CD4-positive, alpha-beta T cell treated with Interferon gamma for 1 hour (primary cell): ENCODE results near the gene MAML3.
"Not testable (repeated sequence)": the region's sequence is repeated elsewhere in the genome, so short reads cannot be mapped to it uniquely, and the experiment has no call there.

ENCODE experiments used
- DNase-seq: peaks from one replicate; pipeline ENCODE4 v3.0.0-alpha.2; 2020

Gene MAML3

GRCh38 chr4:139700568-139700967 is 453.4 kb downstream of the MAML3 start:
- no peak for DNase-seq

DNA sequence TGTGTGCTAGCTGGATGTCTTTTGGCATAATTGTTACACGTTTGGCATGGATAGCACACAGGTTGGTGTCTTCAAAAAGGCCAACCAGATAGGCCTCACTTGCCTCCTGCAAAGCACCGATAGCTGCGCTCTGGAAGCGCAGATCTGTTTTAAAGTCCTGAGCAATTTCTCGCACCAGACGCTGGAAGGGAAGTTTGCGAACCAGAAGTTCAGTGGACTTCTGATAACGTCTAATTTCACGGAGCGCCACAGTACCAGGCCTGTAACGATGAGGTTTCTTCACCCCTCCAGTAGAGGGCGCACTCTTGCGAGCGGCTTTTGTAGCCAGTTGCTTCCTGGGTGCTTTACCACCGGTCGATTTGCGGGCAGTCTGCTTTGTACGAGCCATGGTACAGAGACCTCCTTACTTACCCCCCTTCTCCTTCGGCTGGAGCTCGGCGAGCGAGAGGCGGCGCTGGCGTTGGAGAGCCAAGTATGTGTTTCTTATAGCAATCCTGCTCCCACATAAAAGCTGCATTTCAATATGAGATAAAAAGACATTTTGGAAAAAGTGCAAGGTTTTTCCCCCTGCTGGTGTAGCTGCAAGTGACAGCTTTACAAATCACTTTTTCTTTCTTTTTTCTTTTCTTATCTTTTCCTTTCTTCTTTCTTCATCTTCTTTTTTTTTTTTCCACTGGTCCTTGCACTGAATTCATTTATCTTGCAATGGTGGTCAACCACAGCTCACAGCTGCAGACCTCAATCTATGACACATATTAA is 455.6 kb downstream of the MAML3 start:
- DNase-seq, result not testable (repeated sequence)

DNA sequence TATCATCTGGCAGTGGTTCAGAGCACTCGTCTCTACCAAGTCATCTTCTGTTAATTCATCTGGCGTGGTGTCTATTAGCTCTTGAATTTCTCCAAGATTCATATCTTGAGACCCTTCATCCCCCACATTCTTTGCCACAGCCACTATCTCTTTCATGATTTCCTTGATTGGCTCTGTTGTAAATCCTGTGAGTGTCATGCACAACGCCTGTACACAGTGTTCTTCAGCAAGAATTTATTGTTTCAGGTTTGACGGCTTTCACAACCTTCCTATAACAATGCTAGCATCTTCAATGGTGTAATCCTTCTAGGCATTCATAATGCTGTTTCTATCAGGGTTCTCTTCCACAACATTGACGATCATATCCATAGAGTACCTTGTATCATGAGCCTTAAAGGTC is 457.5 kb downstream of the MAML3 start:
- DNase-seq, result no peak

- DNase-seq, result no peak
These were observed 459.4 kb downstream of the MAML3 start for GRCh38 chr4:139694522-139695107.

DNA sequence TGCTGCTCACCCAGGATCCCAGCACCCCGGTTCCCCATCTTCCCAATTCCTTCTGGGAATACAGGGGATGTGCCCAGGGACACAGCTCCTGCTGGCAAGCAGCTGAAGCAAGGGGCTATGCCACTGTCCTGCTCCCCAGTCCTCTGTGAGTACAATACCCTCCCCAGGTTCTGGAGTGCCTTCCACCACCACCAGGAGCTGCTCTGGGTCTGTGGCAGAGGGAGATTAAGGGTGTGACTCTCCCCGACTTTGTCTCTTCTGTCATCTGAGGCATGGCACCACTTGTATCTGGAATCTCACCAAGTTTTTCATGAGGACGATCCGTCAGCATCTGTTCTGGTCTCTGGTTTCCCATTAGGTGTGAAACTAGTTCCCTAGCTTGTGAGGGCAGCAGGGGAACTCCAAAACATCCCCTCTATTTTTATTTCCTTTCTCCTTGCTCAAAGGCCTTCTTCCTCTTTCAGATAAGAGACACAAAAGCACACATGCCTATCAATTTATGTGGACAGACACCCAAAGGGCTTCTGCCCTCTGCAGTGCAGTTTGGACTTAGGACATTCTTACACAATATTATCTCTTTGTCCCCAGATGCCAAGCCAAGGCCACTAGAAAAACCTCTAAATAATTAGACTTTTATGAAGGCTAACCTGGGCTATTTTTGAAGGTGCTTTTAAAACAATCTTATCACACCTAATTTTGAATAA is 461.5 kb downstream of the MAML3 start:
- no peak for DNase-seq

- no peak for DNase-seq
These were observed 463.6 kb downstream of the MAML3 start for GRCh38 chr4:139690419-139690818.

DNA sequence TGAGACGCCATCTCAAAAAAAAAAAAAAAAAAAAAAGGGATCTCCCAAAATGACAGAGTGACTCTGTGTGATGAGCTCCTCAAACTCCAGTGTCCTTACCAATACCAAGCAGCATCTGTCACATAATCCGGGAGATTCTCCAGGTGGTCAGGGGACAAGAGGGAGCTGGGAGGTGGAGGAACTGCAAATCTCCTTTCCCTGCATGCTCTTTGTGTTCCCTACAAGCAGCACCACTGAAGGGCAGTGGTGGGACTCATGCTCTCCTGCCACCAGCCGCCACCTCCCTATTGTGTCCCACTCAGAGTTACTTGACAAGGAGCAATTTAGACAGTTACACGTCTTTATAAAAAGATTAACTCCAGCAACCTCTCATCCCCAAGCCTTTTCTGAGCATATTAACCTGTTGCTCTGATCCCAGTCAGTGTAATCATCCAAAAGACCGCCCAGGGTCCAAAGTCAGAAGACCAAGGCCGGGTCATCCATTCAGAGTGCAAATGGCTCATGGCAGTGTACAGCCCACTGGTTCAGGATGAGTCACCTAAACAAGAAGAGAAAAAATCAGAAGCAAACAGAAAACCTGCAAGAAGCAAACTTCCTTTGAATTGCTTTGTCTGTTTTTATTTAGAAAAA is 464.8 kb downstream of the MAML3 start:
- no peak for DNase-seq

DNA sequence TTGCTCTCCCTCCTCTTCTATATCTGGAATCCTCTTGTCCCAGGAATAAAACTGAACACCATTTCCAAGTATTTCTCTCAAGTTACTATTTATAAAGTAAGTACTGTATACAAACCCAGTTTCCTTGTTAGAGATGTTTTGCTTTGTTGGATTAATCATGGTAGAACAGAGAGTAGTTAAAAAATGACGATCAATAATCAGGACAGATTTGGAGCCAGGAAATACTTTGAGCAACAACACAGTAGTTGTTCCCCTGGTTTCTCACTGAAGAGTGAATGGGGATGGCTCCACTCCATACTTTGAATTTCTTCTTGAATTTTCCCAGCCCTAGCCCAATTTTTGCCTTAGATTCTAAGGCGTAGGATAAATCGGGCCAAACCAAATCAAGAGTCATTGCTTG is 467.0 kb downstream of the MAML3 start:
- no peak for DNase-seq

- DNase-seq, result no peak
These were observed 467.9 kb downstream of the MAML3 start for GRCh38 chr4:139686130-139686529.

GRCh38 chr4:139685180-139685579 is 468.8 kb downstream of the MAML3 start:
- DNase-seq, result no peak

DNA sequence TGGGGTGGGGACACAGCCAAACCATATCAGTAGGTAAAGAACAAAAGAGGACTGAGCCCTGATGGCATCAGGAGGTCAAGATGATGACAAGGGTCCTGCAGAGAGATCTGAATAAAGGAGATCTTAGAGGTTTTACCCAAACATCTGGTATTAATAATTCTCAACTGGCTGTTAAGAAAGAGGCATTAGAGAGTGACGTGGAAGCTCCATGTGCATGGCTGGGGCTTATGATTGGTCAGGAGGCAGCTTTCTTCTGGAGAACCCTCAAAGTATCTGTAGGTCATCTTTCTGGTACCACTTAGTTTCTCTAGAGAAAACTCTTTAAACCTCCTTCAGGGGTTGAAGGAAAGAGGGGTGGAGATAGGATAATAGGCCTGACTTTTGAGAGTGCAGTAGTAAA is 469.6 kb downstream of the MAML3 start:
- no peak for DNase-seq

DNA sequence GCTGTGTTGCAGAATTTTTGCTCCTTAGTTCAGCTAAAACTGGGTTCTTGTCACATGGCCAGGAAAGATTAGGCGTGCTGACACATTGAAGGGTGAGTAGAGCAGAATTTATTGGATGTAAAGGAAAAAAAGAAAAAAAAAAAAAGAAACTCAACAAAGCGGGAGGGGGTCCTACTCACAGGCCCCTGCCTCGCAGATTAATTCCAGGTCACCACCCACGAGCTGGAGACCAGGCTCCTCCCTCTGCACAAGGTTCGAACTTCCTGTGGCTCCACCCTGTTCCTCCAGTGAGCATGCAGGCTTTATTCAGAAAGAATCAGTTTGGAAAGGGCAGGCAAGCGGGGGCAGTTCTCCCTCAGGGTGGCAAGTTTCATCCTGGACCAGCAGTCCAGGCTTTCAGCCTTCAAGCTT is 471.2 kb downstream of the MAML3 start:
- no peak for DNase-seq

GRCh38 chr4:139682309-139682708 is 471.7 kb downstream of the MAML3 start:
- DNase-seq, result no peak

- no peak for DNase-seq
These were observed 476.9 kb downstream of the MAML3 start for GRCh38 chr4:139676913-139677585.

DNA sequence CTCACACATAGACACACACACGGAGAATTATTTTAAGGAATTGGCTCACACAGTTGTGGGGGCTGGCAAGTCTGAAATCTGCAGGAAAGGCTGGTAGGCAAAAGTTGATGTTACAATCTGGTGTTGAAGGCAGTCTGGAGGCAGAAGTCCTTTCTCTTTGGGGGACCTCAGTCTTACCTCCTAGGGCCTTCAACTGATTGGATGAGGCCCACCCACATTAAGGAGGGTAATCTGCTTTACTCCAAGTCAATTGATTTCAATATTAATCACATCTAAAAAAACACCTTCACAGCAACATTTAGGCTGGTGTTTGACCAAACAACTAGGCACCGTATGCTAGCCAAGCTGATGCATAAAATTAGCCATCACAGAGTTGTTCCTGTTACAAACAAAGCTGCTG is 477.6 kb downstream of the MAML3 start:
- DNase-seq, result no peak

DNA sequence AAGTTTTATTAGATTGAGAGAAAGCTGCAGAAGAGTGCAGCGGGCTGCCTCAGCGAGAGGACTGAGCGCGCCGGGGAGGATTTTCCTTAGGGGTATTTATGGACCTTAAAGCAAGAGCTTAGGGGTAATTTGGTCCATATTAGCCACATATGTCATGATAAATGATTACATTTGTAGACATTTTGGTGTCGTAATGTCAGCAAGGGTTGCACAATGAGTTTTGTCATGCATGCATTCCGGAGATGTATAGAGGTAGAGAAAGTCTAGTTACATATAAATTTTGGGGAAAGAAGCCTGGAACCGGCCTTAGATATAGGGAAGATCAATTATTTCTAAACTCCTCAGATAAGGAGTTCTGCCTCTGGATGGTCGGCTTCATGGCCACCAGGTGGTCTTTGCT is 478.3 kb downstream of the MAML3 start:
- DNase-seq, result no peak

DNA sequence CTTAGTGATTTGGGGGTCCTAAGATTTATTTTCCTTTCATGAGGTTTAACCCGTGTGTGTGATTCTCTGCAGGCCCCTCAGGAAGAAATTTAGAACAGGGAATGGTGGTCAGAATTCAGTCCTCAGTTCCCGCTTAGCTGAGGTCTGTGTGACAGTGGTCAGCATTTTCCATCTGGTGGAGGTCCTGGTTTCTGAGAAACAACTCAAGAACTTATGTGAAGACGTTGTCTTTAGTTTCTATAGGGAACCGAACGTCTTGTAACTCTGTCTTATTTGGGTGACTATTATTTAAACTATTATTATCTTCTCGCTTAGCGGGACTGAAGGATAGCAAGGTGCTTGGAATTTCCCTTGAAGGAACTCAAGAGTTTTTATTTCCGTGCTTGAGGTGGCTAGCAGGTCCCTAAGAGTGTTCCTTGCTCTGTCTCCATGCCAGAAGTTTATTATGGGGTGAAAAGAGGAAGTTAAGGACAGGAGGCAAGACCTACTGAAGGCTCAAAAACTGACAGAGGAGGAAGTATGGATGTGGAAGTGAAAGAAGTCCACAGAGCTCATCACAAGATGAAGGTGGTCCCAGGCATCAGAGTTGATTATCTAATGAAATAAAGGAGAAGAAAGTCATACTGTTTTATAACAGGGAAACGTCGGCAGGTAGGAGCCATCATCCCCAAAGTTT is 479.0 kb downstream of the MAML3 start:
- DNase-seq, result peak; percentile 12

GRCh38 chr4:139672732-139673131 is 481.3 kb downstream of the MAML3 start:
- DNase-seq, result no peak

DNA sequence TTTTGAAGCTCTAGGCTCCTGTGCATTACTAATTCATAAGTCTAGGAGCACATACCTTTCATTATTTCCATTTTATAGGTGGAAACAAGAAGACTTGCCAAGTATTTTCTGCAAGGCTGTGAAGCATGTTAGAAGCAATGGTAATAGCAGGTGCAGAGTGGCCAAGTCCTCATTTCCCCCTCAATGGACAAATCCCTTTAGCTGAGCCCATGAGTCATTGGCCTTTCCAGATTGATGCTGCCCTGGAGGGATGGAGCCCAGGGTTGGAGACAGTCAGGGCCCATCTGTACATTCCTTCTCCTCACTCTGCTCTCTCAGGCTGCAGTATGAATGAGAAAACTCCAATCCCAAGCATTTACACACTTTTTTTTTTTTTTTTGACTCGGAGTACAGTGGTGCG is 481.8 kb downstream of the MAML3 start:
- DNase-seq, result no peak

DNA sequence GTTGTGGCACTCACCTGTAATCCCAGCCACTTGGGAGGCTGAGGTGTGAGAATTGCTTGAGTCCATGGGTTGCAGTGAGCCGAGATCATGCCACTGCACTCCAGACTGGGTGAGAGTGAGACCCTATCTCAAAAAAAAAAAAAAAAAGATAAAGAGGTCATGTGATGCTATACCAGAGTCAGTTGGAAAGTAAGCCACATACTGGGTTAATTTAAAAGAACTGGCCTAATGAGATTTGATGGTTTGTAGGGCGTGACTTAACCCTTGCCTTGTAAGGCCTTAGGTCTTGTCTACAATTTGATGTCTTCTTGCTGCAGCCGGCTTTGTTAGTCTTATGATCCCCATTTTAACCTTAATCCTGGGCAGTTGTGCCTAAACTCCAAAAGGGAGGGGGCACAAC is 483.2 kb downstream of the MAML3 start:
- DNase-seq, result no peak

DNA sequence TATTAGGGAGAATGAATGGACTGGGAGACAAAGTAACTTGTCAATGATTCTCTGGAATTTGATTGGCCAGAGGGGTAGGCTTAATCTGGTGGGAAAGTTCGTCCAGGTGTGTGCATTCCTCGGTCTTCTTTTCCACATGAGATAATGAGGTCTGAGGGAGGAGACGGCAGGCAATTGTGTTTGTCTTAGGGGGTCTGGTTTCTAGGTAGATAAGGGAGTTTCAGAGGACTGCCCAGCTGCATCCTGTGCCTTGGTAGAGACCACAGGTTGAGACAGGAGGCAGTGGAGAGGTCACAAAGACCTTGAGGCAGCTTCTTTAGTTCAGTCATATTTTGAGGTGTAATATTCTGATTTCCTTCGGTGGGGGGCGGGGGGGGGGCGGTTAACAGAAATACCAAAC is 484.1 kb downstream of the MAML3 start:
- DNase-seq, result no peak

- DNase-seq, result no peak
These were observed 484.6 kb downstream of the MAML3 start for GRCh38 chr4:139669335-139669734.
